Panc1 (cell line): Measurements from ENCODE around the gene AGER.

Experiments used
- POLR2AphosphoS5 ChIP-seq: IDR thresholded peaks from 2 replicates; pipeline ENCODE4 v1.6.1; 2012; ENCODE audit warnings: mild to moderate bottlenecking, low read depth, low read length, moderate library complexity
- SIN3A ChIP-seq: IDR thresholded peaks from 2 replicates; pipeline ENCODE4 v1.6.1; 2012; ENCODE audit warnings: low read depth, mild to moderate bottlenecking, low read length, moderate library complexity, borderline replicate concordance; ENCODE audit not compliant: insufficient read depth
- TCF7L2 ChIP-seq: IDR thresholded peaks from 2 replicates; pipeline ENCODE4 v1.6.1; 2011; ENCODE audit warnings: mild to moderate bottlenecking, low read depth, low read length, inconsistent platforms
- TF ChIP-seq, protein P1 (sequence below): fragments of 450-650 bp; IDR thresholded peaks from 2 replicates; pipeline ENCODE4 v1.5.1; 2017; ENCODE audit warnings: mild to moderate bottlenecking
- TF ChIP-seq, protein P2 (sequence below), 2 experiments: IDR thresholded peaks; 2 replicates each; pipeline ENCODE4 v1.6.1; 2011 to 2012; ENCODE audit warnings: low read depth in 2 of 2, control low read depth in 1 of 2, low read length in 1 of 2, mild to moderate bottlenecking in 1 of 2, moderate library complexity in 1 of 2; ENCODE audit not compliant: insufficient read depth in 1 of 2

DNA sequence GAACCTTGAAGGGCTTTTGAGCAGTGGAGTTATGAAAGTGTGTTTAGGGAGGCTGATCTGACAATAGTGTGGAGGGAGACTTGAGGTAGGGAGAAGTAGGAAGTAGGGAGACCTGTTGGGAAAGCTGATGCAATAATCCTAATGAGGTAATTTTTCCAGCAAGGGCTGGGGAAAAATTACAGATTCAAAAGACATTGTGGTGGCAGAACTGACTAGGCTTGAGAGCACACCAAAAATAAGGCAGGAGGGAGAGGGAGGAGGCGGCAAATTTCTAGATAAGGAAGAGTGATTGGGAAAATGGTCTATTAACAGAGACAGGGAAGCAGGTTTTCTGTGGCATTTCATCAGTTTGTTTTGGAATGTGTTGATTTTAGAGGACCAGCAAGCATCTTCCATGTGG, 37.8 kb downstream of the AGER start:
- TF ChIP-seq, protein P1, sequence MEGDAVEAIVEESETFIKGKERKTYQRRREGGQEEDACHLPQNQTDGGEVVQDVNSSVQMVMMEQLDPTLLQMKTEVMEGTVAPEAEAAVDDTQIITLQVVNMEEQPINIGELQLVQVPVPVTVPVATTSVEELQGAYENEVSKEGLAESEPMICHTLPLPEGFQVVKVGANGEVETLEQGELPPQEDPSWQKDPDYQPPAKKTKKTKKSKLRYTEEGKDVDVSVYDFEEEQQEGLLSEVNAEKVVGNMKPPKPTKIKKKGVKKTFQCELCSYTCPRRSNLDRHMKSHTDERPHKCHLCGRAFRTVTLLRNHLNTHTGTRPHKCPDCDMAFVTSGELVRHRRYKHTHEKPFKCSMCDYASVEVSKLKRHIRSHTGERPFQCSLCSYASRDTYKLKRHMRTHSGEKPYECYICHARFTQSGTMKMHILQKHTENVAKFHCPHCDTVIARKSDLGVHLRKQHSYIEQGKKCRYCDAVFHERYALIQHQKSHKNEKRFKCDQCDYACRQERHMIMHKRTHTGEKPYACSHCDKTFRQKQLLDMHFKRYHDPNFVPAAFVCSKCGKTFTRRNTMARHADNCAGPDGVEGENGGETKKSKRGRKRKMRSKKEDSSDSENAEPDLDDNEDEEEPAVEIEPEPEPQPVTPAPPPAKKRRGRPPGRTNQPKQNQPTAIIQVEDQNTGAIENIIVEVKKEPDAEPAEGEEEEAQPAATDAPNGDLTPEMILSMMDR: no peak
- TF ChIP-seq TCF7L2 (no peak), POLR2AphosphoS5 (no peak), SIN3A (no peak)
- TF ChIP-seq, protein P2, sequence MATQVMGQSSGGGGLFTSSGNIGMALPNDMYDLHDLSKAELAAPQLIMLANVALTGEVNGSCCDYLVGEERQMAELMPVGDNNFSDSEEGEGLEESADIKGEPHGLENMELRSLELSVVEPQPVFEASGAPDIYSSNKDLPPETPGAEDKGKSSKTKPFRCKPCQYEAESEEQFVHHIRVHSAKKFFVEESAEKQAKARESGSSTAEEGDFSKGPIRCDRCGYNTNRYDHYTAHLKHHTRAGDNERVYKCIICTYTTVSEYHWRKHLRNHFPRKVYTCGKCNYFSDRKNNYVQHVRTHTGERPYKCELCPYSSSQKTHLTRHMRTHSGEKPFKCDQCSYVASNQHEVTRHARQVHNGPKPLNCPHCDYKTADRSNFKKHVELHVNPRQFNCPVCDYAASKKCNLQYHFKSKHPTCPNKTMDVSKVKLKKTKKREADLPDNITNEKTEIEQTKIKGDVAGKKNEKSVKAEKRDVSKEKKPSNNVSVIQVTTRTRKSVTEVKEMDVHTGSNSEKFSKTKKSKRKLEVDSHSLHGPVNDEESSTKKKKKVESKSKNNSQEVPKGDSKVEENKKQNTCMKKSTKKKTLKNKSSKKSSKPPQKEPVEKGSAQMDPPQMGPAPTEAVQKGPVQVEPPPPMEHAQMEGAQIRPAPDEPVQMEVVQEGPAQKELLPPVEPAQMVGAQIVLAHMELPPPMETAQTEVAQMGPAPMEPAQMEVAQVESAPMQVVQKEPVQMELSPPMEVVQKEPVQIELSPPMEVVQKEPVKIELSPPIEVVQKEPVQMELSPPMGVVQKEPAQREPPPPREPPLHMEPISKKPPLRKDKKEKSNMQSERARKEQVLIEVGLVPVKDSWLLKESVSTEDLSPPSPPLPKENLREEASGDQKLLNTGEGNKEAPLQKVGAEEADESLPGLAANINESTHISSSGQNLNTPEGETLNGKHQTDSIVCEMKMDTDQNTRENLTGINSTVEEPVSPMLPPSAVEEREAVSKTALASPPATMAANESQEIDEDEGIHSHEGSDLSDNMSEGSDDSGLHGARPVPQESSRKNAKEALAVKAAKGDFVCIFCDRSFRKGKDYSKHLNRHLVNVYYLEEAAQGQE (IDR thresholded peaks at IDR 0.05; ENCODE audit: insufficient read depth in 1 of 2, low read depth in 2 of 2, low read length in 1 of 2): no peak
